Measurements from ENCODE around the gene CNPY1. TPM values are rescaled to one million over a fixed set of nuclear protein-coding genes. Genes with fewer than 3 reads are reported as not detected.

The CNPY1 gene
- total and polyA plus RNA-seq, 4 experiments from 2014 or later = not detected

GRCh38 chr7:155510975-155511701, 35.2 kb downstream of the CNPY1 start:
- peaks cover 37% of the 10 kb centered on the region for H3K27me3 ChIP-seq (ENCODE audit: insufficient read depth, low read length)
- H3K36me3 Mint-ChIP-seq = no peaks in the 10 kb centered on the region
- H3K9me3 Mint-ChIP-seq = peaks cover 0 to 20% (median 9%) of the 10 kb centered on the region in 8 donors
- intact Hi-C loops (cut with micrococcal nuclease) = no loop called here
- no peaks in the 10 kb centered on the region for H3K9me3 ChIP-seq (ENCODE audit: control insufficient read depth in 1 of 2, low read length in 2 of 2)
- H3K4me3 ChIP-seq (ENCODE audit: low read length in 2 of 2) = no peak overlapping the region
- H3K27ac Mint-ChIP-seq = peak overlapping the region in 1 of 7 donors; percentile 70
- peaks cover 10 to 18% (median 16%) of the 10 kb centered on the region in 4 donors for H3K4me1 Mint-ChIP-seq
- H3K4me1 ChIP-seq (ENCODE audit: insufficient read depth, low read length) = peaks cover 12% of the 10 kb centered on the region
- H3K27ac ChIP-seq (ENCODE audit: low read depth, low read length) = no peak overlapping the region
- H3K36me3 ChIP-seq (ENCODE audit: insufficient read depth, low read length) = no peaks in the 10 kb centered on the region
- CTCF ChIA-PET (ENCODE audit: partially characterized antibody) = no interaction called here
- POLR2A ChIA-PET (ENCODE audit: partially characterized antibody) = interaction anchor here (0.9 kb wide), 1 partner anchor 56 kb away, joined by 3 read pairs; no protein-coding TSS in a partner anchor
- no peak for DNase-seq
- peaks cover 56 to 61% of the 10 kb centered on the region in 2 donors for H3K27me3 Mint-ChIP-seq
- H3K4me3 Mint-ChIP-seq = no peak overlapping the region

- no peaks in the 10 kb centered on the region for H3K9me3 ChIP-seq (ENCODE audit: control insufficient read depth in 1 of 2, low read length in 2 of 2)
- H3K4me1 ChIP-seq (ENCODE audit: insufficient read depth, low read length) = peaks cover 12% of the 10 kb centered on the region
- no peak overlapping the region for H3K4me3 ChIP-seq (ENCODE audit: low read length in 2 of 2)
- no peaks in the 10 kb centered on the region for H3K36me3 Mint-ChIP-seq
- peak overlapping the region in 7 of 8 donors; percentile 21 to 62 (median 41) for H3K4me3 Mint-ChIP-seq
- ChIA-PET CTCF (ENCODE audit: partially characterized antibody) (no interaction called here), POLR2A (ENCODE audit: partially characterized antibody) (no interaction called here)
- no peak overlapping the region for H3K27ac ChIP-seq (ENCODE audit: low read depth, low read length)
- H3K4me1 Mint-ChIP-seq = peaks cover 10 to 21% (median 18%) of the 10 kb centered on the region in 4 donors
- intact Hi-C loops (cut with micrococcal nuclease) = no loop called here
- H3K36me3 ChIP-seq (ENCODE audit: insufficient read depth, low read length) = no peaks in the 10 kb centered on the region
- DNase-seq = no peak
- H3K9me3 Mint-ChIP-seq = peaks cover 0 to 20% (median 9%) of the 10 kb centered on the region in 8 donors
- peaks cover 49% of the 10 kb centered on the region for H3K27me3 ChIP-seq (ENCODE audit: insufficient read depth, low read length)
- peak overlapping the region in 2 of 7 donors; percentile 6 to 7 for H3K27ac Mint-ChIP-seq
- H3K27me3 Mint-ChIP-seq = peaks cover 60 to 65% of the 10 kb centered on the region in 2 donors
Observed at GRCh38 chr7:155509725-155510551, 36.4 kb downstream of the CNPY1 start.

DNA sequence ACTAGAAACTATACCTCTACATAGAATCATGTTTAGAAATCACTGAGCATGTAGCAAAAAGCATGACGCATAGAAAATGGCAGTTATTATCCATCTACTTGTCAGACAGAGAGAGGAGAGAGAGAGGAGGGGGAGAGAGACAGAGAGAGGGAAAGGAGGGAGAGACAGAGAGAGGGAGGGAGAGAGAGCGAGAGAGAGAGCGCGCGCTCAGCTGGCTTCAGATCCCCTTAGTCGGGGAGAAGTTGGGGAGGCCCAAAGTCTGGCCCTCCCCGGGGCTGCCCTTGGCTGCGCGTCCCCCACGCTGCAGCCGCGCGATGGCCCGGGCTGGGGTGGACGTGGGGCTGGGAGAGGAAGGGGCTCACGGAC, 37.0 kb downstream of the CNPY1 start:
- H3K9me3 ChIP-seq (ENCODE audit: control insufficient read depth in 1 of 2, low read length in 2 of 2) = no peaks in the 10 kb centered on the region
- no peaks in the 10 kb centered on the region for H3K36me3 ChIP-seq (ENCODE audit: insufficient read depth, low read length)
- Mint-ChIP-seq H3K27ac (peak overlapping the region in 1 of 7 donors; percentile 76), H3K36me3 (no peaks in the 10 kb centered on the region), H3K27me3 (peaks cover 59 to 69% of the 10 kb centered on the region in 2 donors), H3K4me3 (peak overlapping the region in 6 of 8 donors; percentile 10 to 73 (median 56)), H3K4me1 (peaks cover 10 to 21% (median 18%) of the 10 kb centered on the region in 4 donors), H3K9me3 (peaks cover 0 to 20% (median 9%) of the 10 kb centered on the region in 8 donors)
- H3K27me3 ChIP-seq (ENCODE audit: insufficient read depth, low read length) = peaks cover 51% of the 10 kb centered on the region
- intact Hi-C loops (cut with micrococcal nuclease) = no loop called here
- no peak for DNase-seq
- no peak overlapping the region for H3K27ac ChIP-seq (ENCODE audit: low read depth, low read length)
- ChIA-PET POLR2A (ENCODE audit: partially characterized antibody) (no interaction called here), CTCF (ENCODE audit: partially characterized antibody) (no interaction called here)
- H3K4me3 ChIP-seq (ENCODE audit: low read length in 2 of 2) = no peak overlapping the region
- peaks cover 12% of the 10 kb centered on the region for H3K4me1 ChIP-seq (ENCODE audit: insufficient read depth, low read length)

DNA sequence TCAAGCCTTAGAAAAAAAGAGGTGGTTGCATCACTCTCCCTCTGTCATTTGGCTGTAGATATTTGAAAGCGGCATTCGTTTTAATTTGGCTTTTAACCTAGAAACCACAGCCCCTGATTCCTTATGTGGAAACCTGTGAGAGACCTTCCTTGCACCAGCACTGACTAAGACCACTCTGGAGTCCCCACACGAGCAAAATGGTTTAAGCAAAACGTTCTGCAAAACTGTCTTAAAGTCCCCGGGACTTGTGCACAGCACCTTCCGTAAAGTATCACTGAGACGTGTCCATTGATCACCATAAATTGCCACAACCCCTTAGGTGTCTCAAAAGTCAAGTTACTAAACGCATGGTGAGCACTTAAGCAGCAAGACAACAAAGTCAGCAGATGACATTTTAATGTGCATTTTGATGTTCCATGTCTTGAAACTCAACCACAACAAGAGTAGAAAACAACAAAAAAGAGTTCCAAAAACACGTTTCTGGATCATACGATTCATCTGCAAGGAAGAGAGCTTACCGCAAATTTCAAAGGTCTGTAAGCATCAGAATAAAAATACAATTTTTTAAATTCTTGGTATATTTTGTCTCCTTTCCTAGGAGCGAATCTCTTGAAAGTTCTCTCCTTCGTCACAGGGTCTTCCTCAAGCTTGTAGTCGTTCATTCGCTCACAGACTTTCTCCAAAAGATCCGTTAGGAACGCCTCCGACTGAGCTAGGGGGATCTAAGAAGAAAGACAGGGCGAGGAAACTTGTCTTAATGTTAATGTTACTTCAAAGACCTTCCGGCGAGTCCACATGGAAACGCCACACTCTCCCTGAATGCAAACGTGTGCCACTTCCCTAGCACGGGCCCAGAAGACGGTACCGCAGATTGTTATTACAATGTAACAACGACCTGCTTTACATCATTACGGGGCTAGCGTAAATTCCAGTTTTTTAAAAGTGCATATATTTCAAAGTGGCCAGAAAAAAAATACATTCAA, 37.7 kb downstream of the CNPY1 start:
- POLR2A ChIA-PET (ENCODE audit: partially characterized antibody) = no interaction called here
- DNase-seq = no peak
- Histone ChIP-seq H3K27ac (ENCODE audit: low read depth, low read length) (no peak overlapping the region), H3K9me3 (ENCODE audit: control insufficient read depth in 1 of 2, low read length in 2 of 2) (no peaks in the 10 kb centered on the region), H3K36me3 (ENCODE audit: insufficient read depth, low read length) (no peaks in the 10 kb centered on the region), H3K4me3 (ENCODE audit: low read length in 2 of 2) (no peak overlapping the region), H3K27me3 (ENCODE audit: insufficient read depth, low read length) (peaks cover 51% of the 10 kb centered on the region), H3K4me1 (ENCODE audit: insufficient read depth, low read length) (peaks cover 12% of the 10 kb centered on the region)
- CTCF ChIA-PET (ENCODE audit: partially characterized antibody) = no interaction called here
- peaks cover 60 to 70% of the 10 kb centered on the region in 2 donors for H3K27me3 Mint-ChIP-seq
- H3K27ac Mint-ChIP-seq = peak overlapping the region in 2 of 7 donors; percentile 2 to 76
- intact Hi-C loops (cut with micrococcal nuclease) = no loop called here
- H3K4me1 Mint-ChIP-seq = peaks cover 10 to 21% (median 18%) of the 10 kb centered on the region in 4 donors
- peaks cover 0 to 20% (median 9%) of the 10 kb centered on the region in 8 donors for H3K9me3 Mint-ChIP-seq
- no peaks in the 10 kb centered on the region for H3K36me3 Mint-ChIP-seq
- H3K4me3 Mint-ChIP-seq = peak overlapping the region in 4 of 8 donors; percentile 10 to 61 (median 34)

GRCh38 chr7:155507576-155507975, 38.8 kb downstream of the CNPY1 start:
- ChIA-PET CTCF (ENCODE audit: partially characterized antibody) (no interaction called here), POLR2A (ENCODE audit: partially characterized antibody) (no interaction called here)
- H3K4me1 Mint-ChIP-seq = peaks cover 10 to 21% (median 18%) of the 10 kb centered on the region in 4 donors
- H3K27me3 Mint-ChIP-seq = peaks cover 62 to 75% of the 10 kb centered on the region in 2 donors
- DNase-seq = no peak
- Histone ChIP-seq H3K4me1 (ENCODE audit: insufficient read depth, low read length) (peaks cover 12% of the 10 kb centered on the region), H3K4me3 (ENCODE audit: low read length in 2 of 2) (no peak overlapping the region), H3K36me3 (ENCODE audit: insufficient read depth, low read length) (no peaks in the 10 kb centered on the region), H3K27me3 (ENCODE audit: insufficient read depth, low read length) (peaks cover 60% of the 10 kb centered on the region), H3K27ac (ENCODE audit: low read depth, low read length) (no peak overlapping the region), H3K9me3 (ENCODE audit: control insufficient read depth in 1 of 2, low read length in 2 of 2) (no peaks in the 10 kb centered on the region)
- H3K36me3 Mint-ChIP-seq = no peaks in the 10 kb centered on the region
- no peak overlapping the region for H3K4me3 Mint-ChIP-seq
- intact Hi-C loops (cut with micrococcal nuclease) = no loop called here
- H3K9me3 Mint-ChIP-seq = peaks cover 0 to 20% (median 9%) of the 10 kb centered on the region in 8 donors
- H3K27ac Mint-ChIP-seq = no peak overlapping the region

DNA sequence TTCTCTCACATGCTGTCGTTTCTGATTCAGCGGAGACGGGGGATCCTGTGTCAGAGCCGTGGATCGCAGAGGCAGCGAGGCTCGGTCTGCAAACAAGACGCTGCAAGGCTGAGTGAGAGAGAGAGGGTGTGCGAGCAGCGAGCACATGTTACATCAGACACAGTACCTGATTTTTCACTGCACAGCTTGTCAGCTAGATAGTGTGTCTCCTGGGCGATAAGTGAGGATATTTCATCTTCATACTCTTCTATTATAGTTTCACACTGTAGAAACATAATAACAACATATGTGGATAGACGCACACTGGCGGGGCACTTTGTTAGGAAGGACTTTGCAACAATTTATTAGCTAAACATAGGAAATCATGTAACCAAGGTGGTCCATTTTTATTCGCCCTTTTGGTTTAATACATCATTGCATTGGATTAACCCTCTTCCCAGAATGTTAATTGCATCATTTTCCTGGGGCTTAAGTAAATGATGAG, 39.5 kb downstream of the CNPY1 start:
- no peak for DNase-seq
- Histone ChIP-seq H3K4me3 (ENCODE audit: low read length in 2 of 2) (no peak overlapping the region), H3K27me3 (ENCODE audit: insufficient read depth, low read length) (peaks cover 55% of the 10 kb centered on the region), H3K27ac (ENCODE audit: low read depth, low read length) (no peak overlapping the region), H3K36me3 (ENCODE audit: insufficient read depth, low read length) (no peaks in the 10 kb centered on the region), H3K9me3 (ENCODE audit: control insufficient read depth in 1 of 2, low read length in 2 of 2) (no peaks in the 10 kb centered on the region), H3K4me1 (ENCODE audit: insufficient read depth, low read length) (peaks cover 12% of the 10 kb centered on the region)
- Mint-ChIP-seq H3K4me1 (peaks cover 10 to 21% (median 18%) of the 10 kb centered on the region in 4 donors), H3K27ac (peak overlapping the region in 1 of 7 donors; percentile 12), H3K27me3 (peaks cover 60 to 73% of the 10 kb centered on the region in 2 donors), H3K9me3 (peaks cover 0 to 20% (median 9%) of the 10 kb centered on the region in 8 donors), H3K36me3 (no peaks in the 10 kb centered on the region), H3K4me3 (no peak overlapping the region)
- intact Hi-C loops (cut with micrococcal nuclease) = no loop called here
- POLR2A ChIA-PET (ENCODE audit: partially characterized antibody) = no interaction called here
- CTCF ChIA-PET (ENCODE audit: partially characterized antibody) = no interaction called here

Measured in CD4-positive, alpha-beta memory T cell (primary cell).